OCI-LY3 (cell line): Measurements from ENCODE around the gene ATG7.

ENCODE experiments used
- H2AFZ ChIP-seq: fragments of 200-600, 300-600 bp; shearing (Covaris generic); 2 replicates; pipeline ENCODE4 v1.6.0; 2014; ENCODE audit warnings: antibody characterized with exemption, low read depth, low read length
- H3K27ac ChIP-seq: fragments of 200-600, 300-600 bp; sonication (generic); 2 replicates; pipeline ENCODE4 v1.5.1; 2014; ENCODE audit warnings: mild to moderate bottlenecking, low read length, moderate library complexity, mixed read lengths
- H3K27me3 ChIP-seq: fragments of 200-600, 300-600 bp; sonication (generic); 2 replicates; pipeline ENCODE4 v1.6.1; 2014; ENCODE audit warnings: low read depth, low read length, mixed read lengths
- H3K36me3 ChIP-seq: fragments of 200-600, 300-600 bp; sonication (generic); replicated peaks from 2 replicates; pipeline ENCODE3; 2014; ENCODE audit warnings: low read depth, low read length, mixed read lengths
- H3K4me1 ChIP-seq: fragments of 300-600, 200-600 bp; sonication (generic); 2 replicates; pipeline ENCODE4 v1.6.1; 2014; ENCODE audit warnings: low read length, mixed read lengths
- H3K4me2 ChIP-seq: fragments of 200-600, 300-600 bp; sonication (generic); 2 replicates; pipeline ENCODE4 v1.6.1; 2014; ENCODE audit warnings: low read length, mixed read lengths
- H3K4me3 ChIP-seq: fragments of 300-600, 200-600 bp; sonication (generic); 2 replicates; pipeline ENCODE4 v1.5.1; 2014; ENCODE audit warnings: antibody characterized with exemption, mild to moderate bottlenecking, low read length, moderate library complexity
- H3K79me2 ChIP-seq: fragments of 300-600, 200-600 bp; shearing (Covaris generic); 2 replicates; pipeline ENCODE4 v1.6.1; 2014; ENCODE audit warnings: mild to moderate bottlenecking, low read length, mixed read lengths
- H3K9ac ChIP-seq: fragments of 300-600, 200-600 bp; shearing (Covaris generic); 2 replicates; pipeline ENCODE4 v1.6.0; 2014; ENCODE audit warnings: mild to moderate bottlenecking, low read length, moderate library complexity
- H3K9me3 ChIP-seq: fragments of 200-600, 300-600 bp; shearing (Covaris generic); 2 replicates; pipeline ENCODE4 v1.6.1; 2014; ENCODE audit warnings: low read length, mixed read lengths; ENCODE audit not compliant: insufficient read depth
- H4K20me1 ChIP-seq: fragments of 200-600, 300-600 bp; sonication (generic); 2 replicates; pipeline ENCODE4 v1.6.1; 2016; ENCODE audit warnings: low read length, mixed read lengths; ENCODE audit not compliant: insufficient read depth
- CTCF ChIP-seq: fragments of 200-600, 300-600 bp; sonication (generic); IDR thresholded peaks from 2 replicates; pipeline ENCODE4 v1.5.1; 2014; ENCODE audit warnings: antibody characterized with exemption, low read length, low read depth
- EZH2phosphoT487 ChIP-seq: fragments of 200-600 bp; shearing (Covaris generic); IDR thresholded peaks from 2 replicates; pipeline ENCODE4 v1.6.1; 2018; ENCODE audit warnings: antibody characterized with exemption, mixed run types, low read depth

ATG7 gene

GRCh38 chr3:11379238-11379823 lies 107.1 kb downstream of the ATG7 start:
- no peaks in the 10 kb centered on the region for H3K79me2 ChIP-seq
- H2AFZ ChIP-seq: no peak overlapping the region
- H3K27ac ChIP-seq: no peak overlapping the region
- no peaks in the 10 kb centered on the region for H3K9me3 ChIP-seq
- H3K4me1 ChIP-seq: no peaks in the 10 kb centered on the region
- TF ChIP-seq EZH2phosphoT487 (no peak), CTCF (peak; percentile 54)
- H3K36me3 ChIP-seq: no peaks in the 10 kb centered on the region
- H3K9ac ChIP-seq: no peak overlapping the region
- H3K27me3 ChIP-seq: no peaks in the 10 kb centered on the region
- no peak overlapping the region for H3K4me3 ChIP-seq
- no peak overlapping the region for H3K4me2 ChIP-seq
- H4K20me1 ChIP-seq: no peaks in the 10 kb centered on the region

- Histone ChIP-seq H3K4me1 (no peaks in the 10 kb centered on the region), H3K27me3 (no peaks in the 10 kb centered on the region), H3K27ac (no peak overlapping the region), H2AFZ (no peak overlapping the region), H3K79me2 (no peaks in the 10 kb centered on the region), H3K9me3 (no peaks in the 10 kb centered on the region), H3K4me3 (no peak overlapping the region), H3K36me3 (no peaks in the 10 kb centered on the region), H3K9ac (no peak overlapping the region), H4K20me1 (no peaks in the 10 kb centered on the region), H3K4me2 (no peak overlapping the region)
- TF ChIP-seq EZH2phosphoT487 (no peak), CTCF (no peak)
Measured at GRCh38 chr3:11379824-11380701, 107.9 kb downstream of the ATG7 start.

- Histone ChIP-seq H3K79me2 (no peaks in the 10 kb centered on the region), H3K27me3 (no peaks in the 10 kb centered on the region), H4K20me1 (no peaks in the 10 kb centered on the region; the same call in 1 of the 2 replicates), H3K9me3 (no peaks in the 10 kb centered on the region), H3K27ac (no peak overlapping the region), H3K36me3 (no peaks in the 10 kb centered on the region), H2AFZ (no peak overlapping the region), H3K9ac (no peak overlapping the region), H3K4me1 (no peaks in the 10 kb centered on the region), H3K4me3 (no peak overlapping the region), H3K4me2 (no peak overlapping the region)
- no peak for TF ChIP-seq CTCF
- TF ChIP-seq EZH2phosphoT487: no peak
Measured at GRCh38 chr3:11381141-11381540, 108.9 kb downstream of the ATG7 start.

- TF ChIP-seq EZH2phosphoT487 (no peak), CTCF (no peak)
Measured at GRCh38 chr3:11381563-11381962, 109.4 kb downstream of the ATG7 start.

More at GRCh38 chr3:11381563-11381962, 109.4 kb downstream of the ATG7 start:
- no peaks in the 10 kb centered on the region for H3K36me3 ChIP-seq
- no peaks in the 10 kb centered on the region for H3K9me3 ChIP-seq
- H3K9ac ChIP-seq: no peak overlapping the region
- H3K79me2 ChIP-seq: no peaks in the 10 kb centered on the region
- no peaks in the 10 kb centered on the region; the same call in 1 of the 2 replicates for H4K20me1 ChIP-seq
- no peaks in the 10 kb centered on the region for H3K4me1 ChIP-seq
- no peak overlapping the region for H3K4me2 ChIP-seq
- H2AFZ ChIP-seq: no peak overlapping the region
- no peak overlapping the region for H3K27ac ChIP-seq
- no peaks in the 10 kb centered on the region for H3K27me3 ChIP-seq
- H3K4me3 ChIP-seq: no peak overlapping the region
